ENCODE results near the gene NBAS. TPM values are rescaled to one million over a fixed set of nuclear protein-coding genes. Genes with fewer than 3 reads are reported as not detected.
"Not testable (repeated sequence)": the region's sequence is repeated elsewhere in the genome, so short reads cannot be mapped to it uniquely, and the experiment has no call there.

The NBAS gene
- total RNA-seq, 1 donor from 2014 or later: 57.6 TPM

DNA sequence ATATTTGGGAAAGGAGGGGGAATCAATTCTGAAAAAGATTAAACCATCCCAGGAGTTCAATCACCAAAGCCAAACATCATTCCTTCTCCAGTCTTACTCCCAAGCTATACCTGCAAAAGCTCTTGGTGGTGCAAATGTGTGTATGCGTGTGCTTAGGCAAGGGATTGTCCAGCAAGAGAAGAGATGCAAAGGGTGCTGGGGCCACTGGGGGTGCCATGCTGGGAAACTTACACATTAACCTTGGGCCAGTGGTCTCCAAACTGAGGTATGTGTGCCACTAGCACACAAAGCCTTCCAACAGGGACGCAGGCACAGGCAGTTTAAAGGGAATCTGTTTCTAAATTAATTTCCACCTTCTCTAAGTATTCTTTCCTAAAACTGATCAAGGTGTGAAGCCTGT lies 307.9 kb downstream of the NBAS start:
- Mint-ChIP-seq H3K27me3 (ENCODE audit: low read depth, unreplicated experiment) (no peaks in the 10 kb centered on the region), H3K4me1 (ENCODE audit: low read depth, unreplicated experiment) (no peaks in the 10 kb centered on the region), H3K36me3 (ENCODE audit: low read depth, unreplicated experiment) (peaks cover 14% of the 10 kb centered on the region), H3K27ac (ENCODE audit: unreplicated experiment) (no peak overlapping the region), H3K9me3 (ENCODE audit: unreplicated experiment) (peaks cover 6% of the 10 kb centered on the region), H3K4me3 (ENCODE audit: unreplicated experiment) (no peak overlapping the region)
- no peak overlapping the region for H3K4me3 ChIP-seq (ENCODE audit: insufficient read depth, low read depth, low read length)
- H2AFZ ChIP-seq (ENCODE audit: low read depth, low read length): no peak overlapping the region
- no peaks in the 10 kb centered on the region for H3K4me1 ChIP-seq (ENCODE audit: insufficient read depth, low read length)
- no peak overlapping the region for H3K27ac ChIP-seq (ENCODE audit: low read depth, low read length)
- H3K9ac ChIP-seq (ENCODE audit: low read length): no peak overlapping the region
- H3K79me2 ChIP-seq (ENCODE audit: insufficient read depth, low read length): no peaks in the 10 kb centered on the region
- no peak overlapping the region for H3K4me2 ChIP-seq (ENCODE audit: low read length)
- no peaks in the 10 kb centered on the region for H3K27me3 ChIP-seq (ENCODE audit: insufficient read depth, low read length)
- no peak for TF ChIP-seq EZH2 (IDR thresholded peaks at IDR 0.05; ENCODE audit: insufficient read depth, low read length)
- TF ChIP-seq, protein P1, sequence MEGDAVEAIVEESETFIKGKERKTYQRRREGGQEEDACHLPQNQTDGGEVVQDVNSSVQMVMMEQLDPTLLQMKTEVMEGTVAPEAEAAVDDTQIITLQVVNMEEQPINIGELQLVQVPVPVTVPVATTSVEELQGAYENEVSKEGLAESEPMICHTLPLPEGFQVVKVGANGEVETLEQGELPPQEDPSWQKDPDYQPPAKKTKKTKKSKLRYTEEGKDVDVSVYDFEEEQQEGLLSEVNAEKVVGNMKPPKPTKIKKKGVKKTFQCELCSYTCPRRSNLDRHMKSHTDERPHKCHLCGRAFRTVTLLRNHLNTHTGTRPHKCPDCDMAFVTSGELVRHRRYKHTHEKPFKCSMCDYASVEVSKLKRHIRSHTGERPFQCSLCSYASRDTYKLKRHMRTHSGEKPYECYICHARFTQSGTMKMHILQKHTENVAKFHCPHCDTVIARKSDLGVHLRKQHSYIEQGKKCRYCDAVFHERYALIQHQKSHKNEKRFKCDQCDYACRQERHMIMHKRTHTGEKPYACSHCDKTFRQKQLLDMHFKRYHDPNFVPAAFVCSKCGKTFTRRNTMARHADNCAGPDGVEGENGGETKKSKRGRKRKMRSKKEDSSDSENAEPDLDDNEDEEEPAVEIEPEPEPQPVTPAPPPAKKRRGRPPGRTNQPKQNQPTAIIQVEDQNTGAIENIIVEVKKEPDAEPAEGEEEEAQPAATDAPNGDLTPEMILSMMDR (IDR thresholded peaks at IDR 0.05; ENCODE audit: insufficient read depth, low read depth, low read length): no peak
- H3K36me3 ChIP-seq (ENCODE audit: insufficient read depth, low read length): no peaks in the 10 kb centered on the region
- DNase-seq (ENCODE audit: low read depth): no peak
- no peak for FAIRE-seq
- peaks cover 4% of the 10 kb centered on the region for H4K20me1 ChIP-seq (ENCODE audit: insufficient read depth, low read length)
- H3K9me3 ChIP-seq (ENCODE audit: insufficient read depth, low read depth, low read length): no peaks in the 10 kb centered on the region

DNA sequence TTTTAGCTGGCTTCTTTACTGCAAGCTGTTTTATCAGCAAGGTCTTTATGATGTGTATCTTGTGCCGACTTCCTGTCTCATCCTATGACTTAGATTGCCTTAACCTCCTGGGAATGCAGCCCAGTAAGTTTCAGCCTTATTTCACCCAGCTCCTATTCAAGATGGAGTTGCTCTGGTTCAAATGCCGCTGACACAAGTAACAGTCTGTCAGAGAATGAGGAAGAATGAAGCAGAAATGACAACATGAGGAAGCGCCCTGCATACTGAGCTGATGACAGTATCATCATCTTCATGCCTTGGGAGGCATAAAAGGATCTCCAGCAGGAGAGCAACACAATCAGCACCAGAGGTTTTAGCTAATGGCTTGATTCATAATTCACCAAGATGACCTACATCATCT lies 309.4 kb downstream of the NBAS start:
- Histone ChIP-seq H3K4me1 (ENCODE audit: insufficient read depth, low read length) (no peaks in the 10 kb centered on the region), H3K27me3 (ENCODE audit: insufficient read depth, low read length) (no peaks in the 10 kb centered on the region), H3K9me3 (ENCODE audit: insufficient read depth, low read depth, low read length) (no peaks in the 10 kb centered on the region), H3K9ac (ENCODE audit: low read length) (no peak overlapping the region), H3K36me3 (ENCODE audit: insufficient read depth, low read length) (no peaks in the 10 kb centered on the region), H4K20me1 (ENCODE audit: insufficient read depth, low read length) (peaks cover 9% of the 10 kb centered on the region), H3K79me2 (ENCODE audit: insufficient read depth, low read length) (no peaks in the 10 kb centered on the region), H3K4me2 (ENCODE audit: low read length) (no peak overlapping the region), H3K27ac (ENCODE audit: low read depth, low read length) (no peak overlapping the region), H3K4me3 (ENCODE audit: insufficient read depth, low read depth, low read length) (no peak overlapping the region), H2AFZ (ENCODE audit: low read depth, low read length) (no peak overlapping the region)
- no peak for FAIRE-seq
- Mint-ChIP-seq H3K4me1 (ENCODE audit: low read depth, unreplicated experiment) (no peaks in the 10 kb centered on the region), H3K9me3 (ENCODE audit: unreplicated experiment) (peaks cover 6% of the 10 kb centered on the region), H3K36me3 (ENCODE audit: low read depth, unreplicated experiment) (peaks cover 14% of the 10 kb centered on the region), H3K27ac (ENCODE audit: unreplicated experiment) (no peak overlapping the region), H3K27me3 (ENCODE audit: low read depth, unreplicated experiment) (no peaks in the 10 kb centered on the region), H3K4me3 (ENCODE audit: unreplicated experiment) (no peak overlapping the region)
- no peak for TF ChIP-seq EZH2 (IDR thresholded peaks at IDR 0.05; ENCODE audit: insufficient read depth, low read length)
- TF ChIP-seq, protein P1 (IDR thresholded peaks at IDR 0.05; ENCODE audit: insufficient read depth, low read depth, low read length): no peak
- DNase-seq (ENCODE audit: low read depth): no peak

GRCh38 chr2:15250946-15251345 lies 310.2 kb downstream of the NBAS start:
- not testable (repeated sequence) for H3K36me3 ChIP-seq (ENCODE audit: insufficient read depth, low read length); H3K4me1 Mint-ChIP-seq (ENCODE audit: low read depth, unreplicated experiment); H3K79me2 ChIP-seq (ENCODE audit: insufficient read depth, low read length); DNase-seq (ENCODE audit: low read depth); H3K4me1 ChIP-seq (ENCODE audit: insufficient read depth, low read length); H3K27ac Mint-ChIP-seq (ENCODE audit: unreplicated experiment); H3K27me3 Mint-ChIP-seq (ENCODE audit: low read depth, unreplicated experiment); H3K4me2 ChIP-seq (ENCODE audit: low read length); H2AFZ ChIP-seq (ENCODE audit: low read depth, low read length); H3K4me3 Mint-ChIP-seq (ENCODE audit: unreplicated experiment); H3K27me3 ChIP-seq (ENCODE audit: insufficient read depth, low read length); H3K27ac ChIP-seq (ENCODE audit: low read depth, low read length); H3K9ac ChIP-seq (ENCODE audit: low read length); H3K9me3 ChIP-seq (ENCODE audit: insufficient read depth, low read depth, low read length); H3K4me3 ChIP-seq (ENCODE audit: insufficient read depth, low read depth, low read length); H3K9me3 Mint-ChIP-seq (ENCODE audit: unreplicated experiment); FAIRE-seq
- H3K36me3 Mint-ChIP-seq (ENCODE audit: low read depth, unreplicated experiment): peaks cover 13% of the 10 kb centered on the region
- H4K20me1 ChIP-seq (ENCODE audit: insufficient read depth, low read length): peaks cover 14% of the 10 kb centered on the region

Data from astrocyte (in vitro differentiated cells and primary cell).